Superior temporal gyrus (tissue), 1 donor: ENCODE results near the gene MYBBP1A.

Experiments
- DNase-seq: peaks from one replicate; pipeline ENCODE4 v3.0.0-alpha.2; 2016; ENCODE audit errors: extremely low spot score

Gene MYBBP1A

GRCh38 chr17:4518901-4519300 lies 36.3 kb downstream of the MYBBP1A start:
- DNase-seq: no peak

- DNase-seq: no peak
These were observed 38.4 kb downstream of the MYBBP1A start for GRCh38 chr17:4516735-4517134.

- no peak for DNase-seq
These were observed 39.7 kb downstream of the MYBBP1A start for GRCh38 chr17:4515501-4515900.

GRCh38 chr17:4514779-4515178 lies 40.4 kb downstream of the MYBBP1A start:
- no peak for DNase-seq

- DNase-seq: no peak
These were observed 41.0 kb downstream of the MYBBP1A start for GRCh38 chr17:4514206-4514605.

GRCh38 chr17:4513113-4514032 lies 41.8 kb downstream of the MYBBP1A start:
- DNase-seq: no peak

GRCh38 chr17:4512156-4513112 lies 42.8 kb downstream of the MYBBP1A start:
- no peak for DNase-seq

GRCh38 chr17:4511199-4511932 lies 43.8 kb downstream of the MYBBP1A start:
- DNase-seq: no peak

- no peak for DNase-seq
These were observed 44.6 kb downstream of the MYBBP1A start for GRCh38 chr17:4510618-4510941.

GRCh38 chr17:4509923-4510617 lies 45.1 kb downstream of the MYBBP1A start:
- peak; percentile 24 for DNase-seq

GRCh38 chr17:4509401-4509800 lies 45.8 kb downstream of the MYBBP1A start:
- DNase-seq: peak; percentile 16

- no peak for DNase-seq
These were observed 47.0 kb downstream of the MYBBP1A start for GRCh38 chr17:4508207-4508606.

- DNase-seq: no peak
These were observed 47.6 kb downstream of the MYBBP1A start for GRCh38 chr17:4507361-4508111.

GRCh38 chr17:4506892-4507291 lies 48.3 kb downstream of the MYBBP1A start:
- no peak for DNase-seq

- DNase-seq: no peak
These were observed 48.9 kb downstream of the MYBBP1A start for GRCh38 chr17:4506175-4506813.

GRCh38 chr17:4505187-4505586 lies 50.0 kb downstream of the MYBBP1A start:
- DNase-seq: no peak

- DNase-seq: no peak
These were observed 51.0 kb downstream of the MYBBP1A start for GRCh38 chr17:4504188-4504587.

GRCh38 chr17:4503283-4504025 lies 51.7 kb downstream of the MYBBP1A start:
- DNase-seq: peak; percentile 16

- DNase-seq: no peak
These were observed 52.6 kb downstream of the MYBBP1A start for GRCh38 chr17:4502466-4503154.
